Chondrocyte (in vitro differentiated cells): Measurements from ENCODE around the gene PDK2. TPM values are rescaled to one million over a fixed set of nuclear protein-coding genes. Genes with fewer than 3 reads are reported as not detected.

Source experiments
- DNase-seq: peaks from one replicate; pipeline ENCODE4 v3.0.0; 2021; ENCODE audit warnings: mixed read lengths, low spot score
- H3K27ac Mint-ChIP-seq: one replicate; pipeline ENCODE4 v1.8.0; 2021; ENCODE audit warnings: mild to moderate bottlenecking, moderate library complexity, mixed read lengths; ENCODE audit not compliant: unreplicated experiment
- H3K27me3 Mint-ChIP-seq: 2 replicates; pipeline ENCODE4 v1.8.0; 2021; ENCODE audit warnings: low read depth, mixed read lengths
- H3K36me3 Mint-ChIP-seq: 2 replicates; pipeline ENCODE4 v1.8.0; 2021; ENCODE audit warnings: low read depth, mixed read lengths
- H3K4me1 Mint-ChIP-seq: 2 replicates; pipeline ENCODE4 v1.8.0; 2021; ENCODE audit warnings: low read depth, mild to moderate bottlenecking, mixed read lengths
- H3K4me3 Mint-ChIP-seq: one replicate; pipeline ENCODE4 v1.8.0; 2021; ENCODE audit warnings: mild to moderate bottlenecking, moderate library complexity, mixed read lengths; ENCODE audit not compliant: unreplicated experiment
- H3K9me3 Mint-ChIP-seq: 2 replicates; pipeline ENCODE4 v1.8.0; 2021; ENCODE audit warnings: low read depth, mixed read lengths
- total RNA-seq: library from RNA; stranded (reverse); gene quantifications from 3 replicates; pipeline ENCODE4 v1.2.1, GENCODE V29; 2021
- TF ChIP-seq, protein P1 (sequence below): fragments of 200-600 bp; sonication (generic); IDR thresholded peaks from 2 replicates; pipeline ENCODE4 v1.5.0; 2021; ENCODE audit warnings: antibody characterized with exemption, mild to moderate bottlenecking, moderate library complexity

Gene PDK2
- total RNA-seq, 1 donor from 2014 or later = 31.1 TPM

DNA sequence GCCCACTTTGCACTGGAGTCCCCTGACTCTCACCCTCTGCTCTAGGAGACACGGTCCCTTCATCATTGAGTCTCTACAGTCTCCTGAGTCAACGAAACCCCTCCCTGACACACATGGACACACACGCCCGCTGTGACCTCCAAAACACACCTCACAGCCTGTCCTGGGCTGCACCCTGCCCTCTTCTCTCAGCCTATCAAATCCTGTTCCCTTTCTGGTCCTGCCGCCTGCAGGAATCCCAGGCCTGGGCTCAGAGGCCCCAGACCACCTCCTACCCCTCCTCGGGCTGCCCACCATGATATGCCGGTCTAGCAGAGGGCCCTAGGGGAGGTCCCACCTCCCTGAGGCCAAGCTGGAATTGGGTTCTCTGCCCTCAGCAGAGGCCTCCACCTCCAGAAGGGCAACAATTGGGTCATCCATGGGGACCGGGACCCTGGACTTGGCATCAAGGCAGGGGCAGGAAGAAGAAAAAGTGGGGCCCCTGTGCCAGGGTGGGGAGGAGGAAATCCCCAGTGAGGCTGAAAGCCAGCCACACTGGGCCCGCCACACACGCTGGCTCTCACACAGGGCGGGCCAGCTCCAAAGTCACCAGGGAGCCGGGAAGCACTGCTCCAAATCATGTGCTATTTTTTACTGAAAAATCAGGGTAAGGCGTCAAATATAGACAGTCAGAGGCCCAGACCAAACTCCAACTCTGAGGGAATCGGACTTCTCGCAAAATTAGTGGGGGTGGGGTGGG, 51.9 kb downstream of the PDK2 start:
- H3K9me3 Mint-ChIP-seq = no peaks in the 10 kb centered on the region
- TF ChIP-seq, protein P1, sequence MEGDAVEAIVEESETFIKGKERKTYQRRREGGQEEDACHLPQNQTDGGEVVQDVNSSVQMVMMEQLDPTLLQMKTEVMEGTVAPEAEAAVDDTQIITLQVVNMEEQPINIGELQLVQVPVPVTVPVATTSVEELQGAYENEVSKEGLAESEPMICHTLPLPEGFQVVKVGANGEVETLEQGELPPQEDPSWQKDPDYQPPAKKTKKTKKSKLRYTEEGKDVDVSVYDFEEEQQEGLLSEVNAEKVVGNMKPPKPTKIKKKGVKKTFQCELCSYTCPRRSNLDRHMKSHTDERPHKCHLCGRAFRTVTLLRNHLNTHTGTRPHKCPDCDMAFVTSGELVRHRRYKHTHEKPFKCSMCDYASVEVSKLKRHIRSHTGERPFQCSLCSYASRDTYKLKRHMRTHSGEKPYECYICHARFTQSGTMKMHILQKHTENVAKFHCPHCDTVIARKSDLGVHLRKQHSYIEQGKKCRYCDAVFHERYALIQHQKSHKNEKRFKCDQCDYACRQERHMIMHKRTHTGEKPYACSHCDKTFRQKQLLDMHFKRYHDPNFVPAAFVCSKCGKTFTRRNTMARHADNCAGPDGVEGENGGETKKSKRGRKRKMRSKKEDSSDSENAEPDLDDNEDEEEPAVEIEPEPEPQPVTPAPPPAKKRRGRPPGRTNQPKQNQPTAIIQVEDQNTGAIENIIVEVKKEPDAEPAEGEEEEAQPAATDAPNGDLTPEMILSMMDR = no peak
- peaks cover 17% of the 10 kb centered on the region for H3K36me3 Mint-ChIP-seq
- no peak for DNase-seq
- peak overlapping the region; percentile 81 for H3K27ac Mint-ChIP-seq
- H3K4me1 Mint-ChIP-seq = peaks cover 44% of the 10 kb centered on the region
- H3K27me3 Mint-ChIP-seq = no peaks in the 10 kb centered on the region
- H3K4me3 Mint-ChIP-seq = peak overlapping the region; percentile 87

DNA sequence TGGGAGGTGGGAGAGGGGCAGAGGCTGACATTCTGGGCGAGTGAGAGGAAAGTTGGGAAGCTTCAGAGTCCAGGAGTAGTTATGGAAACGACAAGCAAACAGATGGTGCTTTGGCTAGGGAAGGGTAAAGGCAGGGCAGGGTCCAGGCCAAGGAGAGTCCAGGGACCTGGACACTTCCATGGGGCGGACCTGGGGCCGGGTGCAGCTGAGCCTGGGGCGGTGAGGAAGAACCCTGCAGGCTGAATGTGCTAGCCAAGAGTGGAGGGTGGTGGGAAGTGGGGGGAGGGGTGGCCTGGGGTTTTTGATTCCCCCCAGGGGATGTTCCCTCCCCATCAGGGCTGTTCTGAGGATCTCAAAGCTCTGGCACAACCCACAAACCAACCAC, 52.7 kb downstream of the PDK2 start:
- Mint-ChIP-seq H3K4me3 (peak overlapping the region; percentile 87), H3K27ac (peak overlapping the region; percentile 81), H3K36me3 (peaks cover 13% of the 10 kb centered on the region), H3K27me3 (no peaks in the 10 kb centered on the region), H3K9me3 (no peaks in the 10 kb centered on the region), H3K4me1 (peaks cover 47% of the 10 kb centered on the region)
- no peak for DNase-seq
- TF ChIP-seq, protein P1 = no peak

DNA sequence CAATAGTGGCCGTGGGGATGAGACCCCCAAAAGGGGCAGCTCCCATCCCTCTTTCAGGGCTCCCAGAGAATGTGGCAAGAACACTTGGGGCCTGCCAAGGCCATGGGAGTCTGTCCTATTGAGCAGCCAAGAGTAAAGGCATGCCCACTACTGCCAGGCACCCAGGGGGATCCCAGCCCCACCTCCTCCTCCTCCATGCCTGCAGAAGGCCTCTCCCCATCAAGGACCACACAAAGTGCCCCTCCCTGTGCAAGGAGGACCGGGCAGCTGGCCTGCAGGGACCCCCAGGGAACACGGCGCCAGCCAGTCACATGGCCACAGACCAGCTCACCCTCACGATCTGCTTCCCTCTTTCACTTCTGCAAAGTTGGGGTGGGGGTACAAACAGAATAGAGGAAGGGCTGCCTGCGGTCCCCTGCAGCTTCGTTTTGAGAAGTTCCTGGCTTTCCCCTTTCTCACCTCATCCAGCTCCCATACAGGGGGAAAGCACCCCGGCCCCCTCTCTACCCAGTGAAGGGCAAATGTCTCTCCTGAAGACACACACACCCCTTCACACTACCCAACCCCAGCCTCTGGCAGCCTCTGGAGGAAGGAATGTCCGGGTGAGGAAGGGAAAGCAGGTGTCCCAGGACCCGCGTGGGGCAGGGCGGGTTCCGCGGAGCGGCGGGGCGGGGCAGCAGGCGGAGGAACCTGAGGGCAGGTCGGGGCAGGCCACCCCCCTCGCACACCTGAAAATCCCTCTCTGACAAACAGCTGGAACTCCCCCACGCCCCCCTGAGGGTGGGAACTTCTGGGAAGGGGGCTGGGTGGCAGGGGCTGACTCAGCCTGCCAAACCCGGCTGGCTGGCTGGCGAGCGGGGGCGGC, 53.3 kb downstream of the PDK2 start:
- peak; percentile 88 for DNase-seq
- TF ChIP-seq, protein P1 = peak; percentile 71
- peaks cover 9% of the 10 kb centered on the region for H3K36me3 Mint-ChIP-seq
- H3K4me1 Mint-ChIP-seq = peaks cover 45% of the 10 kb centered on the region
- peak overlapping the region; percentile 81 for H3K27ac Mint-ChIP-seq
- H3K27me3 Mint-ChIP-seq = no peaks in the 10 kb centered on the region
- H3K4me3 Mint-ChIP-seq = peak overlapping the region; percentile 87
- no peaks in the 10 kb centered on the region for H3K9me3 Mint-ChIP-seq

DNA sequence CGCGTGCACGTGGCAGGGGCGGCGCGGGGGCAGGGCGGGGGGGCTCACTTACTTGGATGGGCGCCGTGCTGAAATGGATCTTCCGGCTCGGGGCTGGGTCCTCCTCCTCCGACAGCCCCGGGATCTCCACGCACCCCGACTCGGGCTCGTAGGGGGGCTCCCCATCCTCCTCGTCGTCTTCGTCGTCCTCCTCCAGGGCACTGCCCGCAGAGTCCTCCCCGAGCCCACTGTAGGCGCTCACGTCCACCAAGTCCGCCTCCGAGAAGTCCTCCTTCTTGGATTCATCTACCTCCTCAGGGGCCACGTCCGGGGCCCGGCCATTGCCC, 53.9 kb downstream of the PDK2 start:
- TF ChIP-seq, protein P1 = no peak
- Mint-ChIP-seq H3K36me3 (peaks cover 7% of the 10 kb centered on the region), H3K27ac (peak overlapping the region; percentile 51), H3K27me3 (no peaks in the 10 kb centered on the region), H3K4me3 (peak overlapping the region; percentile 87), H3K4me1 (peaks cover 45% of the 10 kb centered on the region), H3K9me3 (no peaks in the 10 kb centered on the region)
- DNase-seq = peak; percentile 87
